Tongue (tissue), 2 donors: Measurements from ENCODE around the gene TSHZ1. TPM values are rescaled to one million over a fixed set of nuclear protein-coding genes. Genes with fewer than 3 reads are reported as not detected.

Source experiments
- DNase-seq: peaks from one replicate; pipeline ENCODE4 v3.0.0-alpha.2; 2015
- total RNA-seq: library from RNA; depleted of rRNA; stranded (reverse); fragments of >200 nt; gene quantifications from one replicate; pipeline ENCODE4 v1.2.3, GENCODE V29; 2014

The TSHZ1 gene
- total RNA-seq, 1 donor from 2014 or later, result 16.3 TPM

- DNase-seq, result no peak
Observed at GRCh38 chr18:75249175-75249518, 38.5 kb downstream of the TSHZ1 start.

DNA sequence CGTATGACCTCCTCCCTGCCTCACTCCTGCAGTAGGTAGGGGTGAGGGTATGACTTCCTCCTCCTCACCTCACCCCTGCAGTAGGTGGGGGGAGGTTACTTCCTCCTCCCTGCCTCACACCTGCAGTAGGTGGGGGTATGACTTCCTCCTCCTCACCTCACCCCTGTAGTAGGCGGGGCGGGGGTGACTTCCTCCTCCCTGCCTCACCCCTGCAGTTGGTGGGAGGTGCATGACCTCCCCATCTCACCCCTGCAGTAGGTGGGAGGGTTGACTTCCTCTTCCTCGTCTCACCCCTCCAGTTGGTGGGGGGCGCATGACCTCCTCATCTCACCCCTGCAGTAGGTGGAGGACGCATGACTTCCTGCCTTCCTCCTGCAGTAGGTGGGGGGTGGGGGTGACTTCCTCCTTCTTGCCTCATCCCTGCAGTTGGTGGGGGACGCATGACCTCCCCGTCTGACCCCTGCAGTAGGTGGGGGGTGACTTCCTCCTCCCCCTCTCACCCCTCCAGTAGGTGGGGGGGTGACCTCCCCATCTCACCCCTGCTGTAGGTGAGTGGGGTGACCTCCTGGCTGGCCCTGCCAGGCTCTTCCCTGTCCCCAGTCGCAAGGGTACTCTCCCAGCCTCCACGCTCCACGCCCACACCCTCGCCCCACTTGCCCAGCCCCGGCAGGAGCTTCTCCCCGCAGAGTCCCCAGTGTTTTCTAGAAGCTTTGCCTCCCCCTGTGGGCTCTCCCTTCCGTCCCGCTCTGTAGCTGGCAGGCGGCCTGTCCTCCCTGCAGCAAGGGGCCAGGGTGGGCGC is 39.3 kb downstream of the TSHZ1 start:
- DNase-seq, result no peak

- no peak for DNase-seq
Observed at GRCh38 chr18:75250471-75250821, 39.8 kb downstream of the TSHZ1 start.

DNA sequence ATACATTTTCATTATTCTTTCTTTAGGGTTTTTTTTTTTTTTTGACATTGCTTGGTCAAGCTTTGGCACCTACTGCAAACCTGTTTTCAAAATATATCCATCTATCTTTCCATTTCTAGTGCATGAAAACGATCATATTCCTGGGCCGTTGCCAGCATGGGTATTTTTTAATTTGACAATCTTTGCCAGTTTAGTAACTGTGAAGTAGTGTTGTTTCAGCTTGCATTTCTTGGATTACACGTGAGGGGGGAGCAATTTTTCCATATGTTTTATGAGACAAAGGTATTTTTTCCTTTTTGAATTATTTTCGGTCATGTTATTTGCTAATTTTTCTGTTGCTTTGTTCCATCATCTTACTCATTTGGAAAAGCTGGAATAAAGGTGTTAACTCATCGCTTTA is 40.9 kb downstream of the TSHZ1 start:
- no peak for DNase-seq

- DNase-seq, result no peak
Observed at GRCh38 chr18:75252136-75252535, 41.5 kb downstream of the TSHZ1 start.

DNA sequence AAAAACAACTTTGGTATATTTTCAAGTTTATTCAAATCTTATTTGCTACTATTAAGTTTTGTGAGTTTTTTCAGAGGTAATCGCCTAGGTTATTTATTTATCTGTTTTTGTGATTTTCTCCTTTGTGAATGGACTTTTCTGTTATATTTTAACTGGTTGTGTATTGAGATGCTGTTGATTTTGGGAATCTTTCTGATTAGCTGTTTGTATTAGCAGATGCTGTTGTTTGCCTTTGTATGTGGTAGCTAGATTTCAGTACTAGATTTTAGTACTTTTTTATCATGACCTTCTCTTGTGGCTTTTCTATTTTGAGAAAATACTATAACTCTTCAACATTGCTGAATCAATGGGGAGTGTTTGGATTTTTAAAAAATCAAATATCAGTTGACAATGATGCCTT is 42.4 kb downstream of the TSHZ1 start:
- DNase-seq, result no peak

DNA sequence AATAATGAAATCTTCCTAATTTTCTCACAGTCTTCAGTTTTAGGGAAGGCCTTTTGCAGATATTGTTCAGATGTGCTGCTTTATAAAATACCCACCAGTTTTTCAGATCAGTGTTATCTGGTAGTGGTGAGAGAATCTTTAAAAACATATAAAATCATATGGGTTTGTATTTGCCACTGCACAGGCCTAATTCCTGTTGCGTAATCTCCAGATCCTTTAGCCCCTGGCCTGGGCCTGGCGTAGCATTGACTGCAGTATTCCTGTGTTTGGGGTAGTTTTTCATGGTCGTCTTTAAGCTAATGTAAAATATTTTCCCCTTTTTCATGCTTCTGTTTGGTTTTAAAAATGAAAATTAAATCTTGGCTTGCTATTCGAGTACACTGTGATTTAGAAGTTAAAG is 43.2 kb downstream of the TSHZ1 start:
- no peak for DNase-seq

- DNase-seq, result no peak
Observed at GRCh38 chr18:75255094-75255493, 44.5 kb downstream of the TSHZ1 start.

DNA sequence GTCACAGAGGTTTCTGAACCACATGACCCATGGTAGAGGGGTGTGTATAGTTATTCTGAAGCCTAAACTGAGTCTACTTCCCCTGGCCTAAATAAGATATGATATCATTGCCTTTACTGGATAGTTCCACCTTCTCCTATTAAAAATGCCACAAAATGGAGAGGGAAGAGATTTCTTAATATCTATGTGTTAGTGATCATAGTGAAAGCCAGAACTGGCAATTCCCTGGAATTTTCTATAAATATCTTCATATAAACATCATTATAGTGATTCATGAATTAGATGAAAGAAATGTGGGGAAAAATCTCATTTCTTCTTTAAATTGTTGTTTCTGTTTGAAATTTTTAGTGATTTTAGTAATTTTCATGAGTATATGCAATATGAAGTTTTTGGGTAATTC is 45.8 kb downstream of the TSHZ1 start:
- no peak for DNase-seq

GRCh38 chr18:75257605-75258004 is 47.0 kb downstream of the TSHZ1 start:
- no peak for DNase-seq

GRCh38 chr18:75261430-75262223 is 51.0 kb downstream of the TSHZ1 start:
- DNase-seq, result no peak

- no peak for DNase-seq
Observed at GRCh38 chr18:75262511-75262910, 51.9 kb downstream of the TSHZ1 start.

GRCh38 chr18:75264195-75264594 is 53.6 kb downstream of the TSHZ1 start:
- DNase-seq, result no peak

DNA sequence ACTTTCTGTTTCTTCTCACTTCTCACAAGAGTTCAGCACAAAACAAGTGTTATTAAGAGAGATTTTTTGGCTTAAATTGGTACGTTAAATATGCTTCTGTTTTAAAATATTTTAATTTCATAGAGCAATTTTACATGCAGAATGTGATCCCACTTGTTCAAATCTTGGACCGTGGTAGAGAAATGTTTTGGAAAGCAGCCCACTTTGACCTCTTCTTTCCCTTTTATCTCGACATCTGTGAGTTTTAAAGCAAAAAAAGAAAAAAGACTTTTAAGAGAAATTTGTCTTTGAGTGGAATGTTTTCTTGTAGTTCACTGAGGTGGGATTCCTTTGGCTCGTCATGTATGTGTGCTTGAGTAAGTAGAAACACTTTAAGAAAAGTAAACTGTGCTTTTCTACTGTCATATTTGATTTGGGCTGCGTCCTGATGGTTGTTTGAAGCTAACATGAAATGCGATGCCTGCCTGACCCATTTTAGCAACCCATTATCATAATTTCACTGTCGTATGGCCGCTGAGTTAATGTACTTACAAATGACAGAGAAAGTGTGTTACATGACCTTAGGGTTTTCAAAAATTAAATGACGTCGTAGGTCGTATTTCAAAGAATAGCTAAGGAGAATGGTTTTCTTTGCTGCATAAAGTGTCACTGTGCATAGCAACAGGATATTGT is 54.5 kb downstream of the TSHZ1 start:
- DNase-seq, result peak; percentile 58

- no peak for DNase-seq
Observed at GRCh38 chr18:75265872-75266271, 55.3 kb downstream of the TSHZ1 start.

GRCh38 chr18:75267643-75268363 is 57.2 kb downstream of the TSHZ1 start:
- no peak for DNase-seq

- DNase-seq, result no peak
Observed at GRCh38 chr18:75268364-75268646, 57.7 kb downstream of the TSHZ1 start.

GRCh38 chr18:75269124-75269680 is 58.6 kb downstream of the TSHZ1 start:
- peak; percentile 84 for DNase-seq

DNA sequence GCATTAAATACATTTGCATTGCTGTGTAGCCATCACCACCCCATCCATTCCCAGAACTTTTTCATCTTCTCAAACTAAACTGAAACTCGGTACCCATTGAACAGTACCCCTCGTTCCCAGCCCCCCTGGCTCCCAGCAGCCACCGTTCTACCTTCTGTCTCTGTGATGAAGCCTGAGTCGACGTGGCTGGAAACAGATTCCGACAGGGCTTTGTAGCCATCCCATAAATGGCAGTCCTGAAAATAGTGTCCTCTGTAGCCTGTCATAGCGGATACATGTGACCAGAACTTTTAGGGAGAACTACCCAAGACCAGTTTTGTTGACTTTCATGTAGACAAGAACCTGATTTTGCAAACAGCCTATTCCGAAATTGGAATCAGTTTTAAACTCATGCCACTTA is 59.1 kb downstream of the TSHZ1 start:
- no peak for DNase-seq

- DNase-seq, result no peak
Observed at GRCh38 chr18:75271952-75272351, 61.4 kb downstream of the TSHZ1 start.

GRCh38 chr18:75273817-75274216 is 63.2 kb downstream of the TSHZ1 start:
- no peak for DNase-seq

DNA sequence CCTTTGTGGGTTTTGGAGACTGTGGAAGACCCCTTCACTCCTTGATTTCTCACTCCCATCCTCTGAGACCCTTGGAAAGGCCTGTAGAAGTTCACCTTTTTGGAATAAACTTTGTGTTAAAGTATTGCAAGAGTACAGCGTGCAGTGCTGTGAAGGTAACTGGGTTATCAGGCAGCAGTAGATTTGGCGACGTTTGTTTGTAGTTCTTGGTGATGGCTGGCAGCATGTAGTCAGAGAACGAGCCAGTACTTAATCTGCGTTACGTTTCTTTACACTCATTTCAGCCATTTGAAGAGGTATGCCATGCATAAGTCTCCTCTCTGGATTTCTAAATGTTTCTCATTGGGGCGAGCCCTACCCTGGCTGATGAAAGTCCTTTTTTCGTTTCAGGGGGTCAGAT is 64.6 kb downstream of the TSHZ1 start:
- DNase-seq, result no peak
